A673 (cell line): ENCODE data around the gene DSCAM. TPM values are rescaled to one million over a fixed set of nuclear protein-coding genes. Genes with fewer than 3 reads are reported as not detected.

Experiments used
- BruUV-seq: library from RNA; stranded (reverse); fragments of 400-500 nt; replicated peaks from 2 replicates; lab custom pipeline; 2021; lab: Mats Ljungman, UMichigan
- CTCF ChIA-PET: fragments of 300-600 bp; sonication (Branson Sonifier 250); formaldehyde crosslinking; loops from one replicate; lab custom pipeline; 2022; ENCODE audit warnings: antibody characterized with exemption; lab: Charles Lee
- POLR2A ChIA-PET: fragments of 300-600 bp; sonication (Branson Sonifier 250); formaldehyde crosslinking; loops from one replicate; lab custom pipeline; 2022; ENCODE audit warnings: antibody characterized with exemption; ENCODE audit not compliant: low non-redundant PET; lab: Charles Lee
- DNase-seq: peaks from one replicate; pipeline ENCODE4 v3.0.0-alpha.2; 2015; ENCODE audit warnings: low spot score
- H3K27ac ChIP-seq: fragments of 200-600 bp; sonication (generic); 2 replicates; pipeline ENCODE4 v1.5.1; 2016; ENCODE audit warnings: mixed run types, low read depth, mild to moderate bottlenecking, mixed read lengths, antibody characterized with exemption, low read length; ENCODE audit not compliant: poor library complexity, severe bottlenecking
- H3K27me3 ChIP-seq: fragments of 200-600 bp; sonication (generic); replicated peaks from 2 replicates; pipeline ENCODE4 v1.6.1; 2017; ENCODE audit warnings: mixed run types, low read depth, mild to moderate bottlenecking, mixed read lengths, antibody characterized with exemption, low read length; ENCODE audit not compliant: insufficient read depth, poor library complexity
- H3K36me3 ChIP-seq: fragments of 200-600 bp; sonication (generic); 2 replicates; pipeline ENCODE4 v1.6.1; 2016; ENCODE audit warnings: mixed run types, mild to moderate bottlenecking, mixed read lengths, antibody characterized with exemption, low read length; ENCODE audit not compliant: insufficient read depth, poor library complexity, severe bottlenecking
- H3K4me1 ChIP-seq: fragments of 200-600 bp; sonication (generic); 2 replicates; pipeline ENCODE4 v1.6.1; 2017; ENCODE audit warnings: mixed run types, mild to moderate bottlenecking, mixed read lengths, antibody characterized with exemption, low read length; ENCODE audit not compliant: insufficient read depth, poor library complexity, severe bottlenecking
- H3K4me3 ChIP-seq: fragments of 200-600 bp; sonication (generic); 2 replicates; pipeline ENCODE4 v1.5.1; 2016; ENCODE audit warnings: low read depth, mixed run types, mild to moderate bottlenecking, mixed read lengths, low read length; ENCODE audit not compliant: poor library complexity, severe bottlenecking
- H3K9me3 ChIP-seq: fragments of 200-600 bp; sonication (generic); 2 replicates; pipeline ENCODE4 v1.6.1; 2016; ENCODE audit warnings: mixed run types, low read depth, mild to moderate bottlenecking, mixed read lengths, antibody characterized with exemption, low read length; ENCODE audit not compliant: poor library complexity, severe bottlenecking
- CTCF ChIP-seq: fragments of 300-800, 200-600 bp; sonication (generic); conservative IDR thresholded peaks from 2 replicates; pipeline ENCODE4 v1.5.1; 2017; ENCODE audit warnings: low read depth, mild to moderate bottlenecking, antibody characterized with exemption, low read length, moderate library complexity, mixed read lengths
- EZH2 ChIP-seq: fragments of 200-600 bp; sonication (generic); IDR thresholded peaks from 2 replicates; pipeline ENCODE4 v1.6.1; 2017; ENCODE audit warnings: borderline replicate concordance, low read depth, mild to moderate bottlenecking, mixed read lengths, antibody characterized with exemption, low read length; ENCODE audit not compliant: poor library complexity, severe bottlenecking
- intact Hi-C: fragments of 100-400 bp; cut with micrococcal nuclease; formaldehyde crosslinking; loops from one replicate; pipeline ENCODE4 v1.10.0; 2022; ENCODE audit not compliant: unreplicated experiment
- microRNA-seq: library from miRNA; unstranded; fragments of <30 nt; microRNA quantifications from one replicate; pipeline ENCODE4 v1.2.0, GENCODE V29; 2021
- total RNA-seq: library from RNA; stranded (reverse); gene quantifications from 2 replicates; pipeline ENCODE4 v1.2.3, GENCODE V29; 2021

DSCAM gene
- total RNA-seq, 1 experiment from 2014 or later = not detected

- TF ChIP-seq CTCF = no peak
- no peak for TF ChIP-seq EZH2
- H3K4me3 ChIP-seq = no peak overlapping the region
- intact Hi-C loops = no loop called here
- peaks cover 27% of the 10 kb centered on the region for H3K9me3 ChIP-seq
- no peaks in the 10 kb centered on the region for H3K4me1 ChIP-seq
- H3K27ac ChIP-seq = no peak overlapping the region
- CTCF ChIA-PET = no interaction called here
- no peaks in the 10 kb centered on the region for H3K27me3 ChIP-seq
- DNase-seq = no peak
- POLR2A ChIA-PET = no interaction called here
- no TSS peak for BruUV-seq
- no peaks in the 10 kb centered on the region for H3K36me3 ChIP-seq
These were observed 885.7 kb downstream of the DSCAM start for GRCh38 chr21:39961251-39961650.

Small RNA genes lying within 50 kb of the gene (microRNA-seq; reads per million reads assigned to microRNA genes)
- not detected for gene MIR4760
